ENCODE data around the gene CCL24. TPM values are rescaled to one million over a fixed set of nuclear protein-coding genes. Genes with fewer than 3 reads are reported as not detected.

The CCL24 gene
- total RNA-seq, 2 experiments from 2014 or later: not detected

DNA sequence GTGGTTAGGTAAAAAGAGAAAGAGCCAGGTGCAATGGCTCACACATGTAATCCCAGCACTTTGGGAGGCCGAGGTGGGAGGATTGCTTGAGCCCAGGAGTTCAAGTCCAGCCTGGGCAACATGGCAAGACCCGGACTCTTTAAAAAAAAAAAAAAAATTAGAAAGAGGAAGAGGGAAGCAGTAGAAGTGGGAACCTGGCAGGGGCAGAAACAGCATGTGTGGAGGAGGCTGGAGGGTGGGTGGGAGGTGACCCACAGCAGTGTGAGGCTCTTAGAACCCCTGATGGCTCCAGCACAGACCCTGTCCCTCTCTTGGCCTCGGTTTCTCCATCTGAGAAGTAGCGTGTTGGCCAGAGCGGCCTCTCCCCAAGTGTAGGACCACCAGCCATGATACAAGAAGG, 4.9 kb upstream of the CCL24 start:
- no peak for DNase-seq (ENCODE audit: low spot score)
- no peaks in the 10 kb centered on the region for H3K4me1 ChIP-seq (ENCODE audit: insufficient read depth, low read length, poor library complexity, severe bottlenecking)
- no peaks in the 10 kb centered on the region for H4K20me1 ChIP-seq (ENCODE audit: insufficient read depth, low read length)
- H3K79me2 ChIP-seq (ENCODE audit: insufficient read depth, low read depth, low read length): no peaks in the 10 kb centered on the region
- no peak for TF ChIP-seq EZH2phosphoT487 (IDR thresholded peaks at IDR 0.05; ENCODE audit: borderline replicate concordance, low read depth, low read length)
- TF ChIP-seq, protein P1, sequence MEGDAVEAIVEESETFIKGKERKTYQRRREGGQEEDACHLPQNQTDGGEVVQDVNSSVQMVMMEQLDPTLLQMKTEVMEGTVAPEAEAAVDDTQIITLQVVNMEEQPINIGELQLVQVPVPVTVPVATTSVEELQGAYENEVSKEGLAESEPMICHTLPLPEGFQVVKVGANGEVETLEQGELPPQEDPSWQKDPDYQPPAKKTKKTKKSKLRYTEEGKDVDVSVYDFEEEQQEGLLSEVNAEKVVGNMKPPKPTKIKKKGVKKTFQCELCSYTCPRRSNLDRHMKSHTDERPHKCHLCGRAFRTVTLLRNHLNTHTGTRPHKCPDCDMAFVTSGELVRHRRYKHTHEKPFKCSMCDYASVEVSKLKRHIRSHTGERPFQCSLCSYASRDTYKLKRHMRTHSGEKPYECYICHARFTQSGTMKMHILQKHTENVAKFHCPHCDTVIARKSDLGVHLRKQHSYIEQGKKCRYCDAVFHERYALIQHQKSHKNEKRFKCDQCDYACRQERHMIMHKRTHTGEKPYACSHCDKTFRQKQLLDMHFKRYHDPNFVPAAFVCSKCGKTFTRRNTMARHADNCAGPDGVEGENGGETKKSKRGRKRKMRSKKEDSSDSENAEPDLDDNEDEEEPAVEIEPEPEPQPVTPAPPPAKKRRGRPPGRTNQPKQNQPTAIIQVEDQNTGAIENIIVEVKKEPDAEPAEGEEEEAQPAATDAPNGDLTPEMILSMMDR (conservative IDR thresholded peaks at IDR 0.05; ENCODE audit: low read length): no peak
- no peak overlapping the region for H3K4me3 ChIP-seq (ENCODE audit: low read depth, low read length, poor library complexity, severe bottlenecking)
- no peak overlapping the region for H3K27ac ChIP-seq (ENCODE audit: low read depth, low read length, poor library complexity, severe bottlenecking)
- CTCF ChIA-PET (ENCODE audit: unreplicated experiment): no interaction called here
- H3K36me3 ChIP-seq (ENCODE audit: insufficient read depth, low read length): no peaks in the 10 kb centered on the region
- no TSS peak for BruUV-seq (replicated peaks)
- intact Hi-C loops (cut with micrococcal nuclease; ENCODE audit: unreplicated experiment): no loop called here
- POLR2A ChIA-PET: interaction anchor here (0.7 kb wide), 1 partner anchor 21 kb away, joined by 7 read pairs; no protein-coding TSS in a partner anchor
- no peaks in the 10 kb centered on the region for H3K9me3 ChIP-seq (ENCODE audit: low read length)
- no peaks in the 10 kb centered on the region for H3K9me2 ChIP-seq (ENCODE audit: insufficient read depth, low read length)
- H2AFZ ChIP-seq (ENCODE audit: low read length): no peak overlapping the region
- H3K4me2 ChIP-seq (ENCODE audit: low read length): no peak overlapping the region

DNA sequence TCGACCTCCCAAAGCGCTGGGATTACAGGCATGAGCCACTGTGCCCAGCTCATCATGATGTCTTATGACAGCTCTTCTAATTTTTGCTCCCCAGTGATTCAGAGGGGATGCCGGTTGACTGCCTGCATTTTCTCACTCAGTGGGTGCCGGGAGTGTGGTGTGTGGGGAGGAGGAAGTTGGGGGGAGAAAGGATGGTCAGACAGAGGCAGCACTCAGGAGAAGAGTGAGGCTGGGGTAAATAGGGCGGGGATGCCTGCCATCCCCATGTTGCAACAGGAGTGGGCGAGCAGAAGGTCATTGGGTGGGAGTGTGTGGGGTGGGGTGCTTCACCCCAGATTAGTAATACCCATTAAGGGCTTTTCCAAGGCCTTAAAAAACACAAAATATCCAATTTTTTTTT, 3.5 kb upstream of the CCL24 start:
- DNase-seq (ENCODE audit: low spot score): no peak
- Histone ChIP-seq H3K79me2 (ENCODE audit: insufficient read depth, low read depth, low read length) (no peaks in the 10 kb centered on the region), H3K27ac (ENCODE audit: low read depth, low read length, poor library complexity, severe bottlenecking) (no peak overlapping the region), H3K9me3 (ENCODE audit: low read length) (no peaks in the 10 kb centered on the region), H3K4me2 (ENCODE audit: low read length) (no peak overlapping the region), H3K36me3 (ENCODE audit: insufficient read depth, low read length) (no peaks in the 10 kb centered on the region), H3K9me2 (ENCODE audit: insufficient read depth, low read length) (no peaks in the 10 kb centered on the region), H2AFZ (ENCODE audit: low read length) (no peak overlapping the region), H3K4me1 (ENCODE audit: insufficient read depth, low read length, poor library complexity, severe bottlenecking) (no peaks in the 10 kb centered on the region), H3K4me3 (ENCODE audit: low read depth, low read length, poor library complexity, severe bottlenecking) (no peak overlapping the region), H4K20me1 (ENCODE audit: insufficient read depth, low read length) (no peaks in the 10 kb centered on the region)
- BruUV-seq (replicated peaks): no TSS peak
- ChIA-PET CTCF (ENCODE audit: unreplicated experiment) (no interaction called here), POLR2A (interaction anchor here (0.6 kb wide), 2 partner anchors 25 to 189 kb away, joined by 3 to 4 read pairs; no protein-coding TSS in a partner anchor)
- intact Hi-C loops (cut with micrococcal nuclease; ENCODE audit: unreplicated experiment): no loop called here
- TF ChIP-seq EZH2phosphoT487 (IDR thresholded peaks at IDR 0.05; ENCODE audit: borderline replicate concordance, low read depth, low read length): no peak
- TF ChIP-seq, protein P1 (conservative IDR thresholded peaks at IDR 0.05; ENCODE audit: low read length): no peak

DNA sequence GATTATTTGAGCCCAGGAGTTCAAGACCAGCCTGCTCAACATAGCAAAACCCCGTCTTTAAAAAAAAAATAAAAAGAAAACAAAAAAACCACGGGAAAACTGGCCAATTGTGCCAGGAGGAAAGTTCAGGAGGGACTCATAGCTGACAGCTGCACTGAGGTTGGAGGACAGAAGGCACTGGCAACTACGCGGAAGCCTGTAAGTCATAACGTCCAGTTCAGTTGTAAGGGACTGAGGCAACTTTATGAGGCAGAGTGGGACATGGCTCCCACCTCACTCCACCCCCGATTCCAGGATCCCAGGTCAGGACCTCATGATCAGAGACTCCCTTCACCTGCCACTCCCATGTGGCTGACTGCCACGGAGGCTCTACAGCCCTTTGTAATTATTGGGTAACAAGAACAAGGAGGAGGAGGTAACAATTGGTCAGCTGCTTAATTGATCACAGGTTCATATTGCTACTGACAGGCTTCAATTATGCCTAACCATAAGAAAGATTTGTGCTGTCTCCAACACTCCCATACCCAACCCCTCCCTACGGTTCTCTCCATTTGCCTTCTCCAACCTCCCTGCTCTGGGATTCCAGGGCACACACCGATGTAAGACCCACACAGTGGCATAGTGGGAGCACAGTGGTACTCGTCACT, 1.9 kb upstream of the CCL24 start:
- no peak overlapping the region for H2AFZ ChIP-seq (ENCODE audit: low read length)
- no peaks in the 10 kb centered on the region for H3K9me3 ChIP-seq (ENCODE audit: low read length)
- no peak for TF ChIP-seq EZH2phosphoT487 (IDR thresholded peaks at IDR 0.05; ENCODE audit: borderline replicate concordance, low read depth, low read length)
- TF ChIP-seq, protein P1 (conservative IDR thresholded peaks at IDR 0.05; ENCODE audit: low read length): no peak
- intact Hi-C loops (cut with micrococcal nuclease; ENCODE audit: unreplicated experiment): no loop called here
- BruUV-seq (replicated peaks): no TSS peak
- H3K79me2 ChIP-seq (ENCODE audit: insufficient read depth, low read depth, low read length): no peaks in the 10 kb centered on the region
- no peak for DNase-seq (ENCODE audit: low spot score)
- CTCF ChIA-PET (ENCODE audit: unreplicated experiment): no interaction called here
- no peak overlapping the region for H3K27ac ChIP-seq (ENCODE audit: low read depth, low read length, poor library complexity, severe bottlenecking)
- H3K4me3 ChIP-seq (ENCODE audit: low read depth, low read length, poor library complexity, severe bottlenecking): no peak overlapping the region
- H3K36me3 ChIP-seq (ENCODE audit: insufficient read depth, low read length): no peaks in the 10 kb centered on the region
- POLR2A ChIA-PET: interaction anchor here (0.6 kb wide), 1 partner anchor 112 kb away, joined by 3 read pairs; no protein-coding TSS in a partner anchor
- no peaks in the 10 kb centered on the region for H4K20me1 ChIP-seq (ENCODE audit: insufficient read depth, low read length)
- H3K4me2 ChIP-seq (ENCODE audit: low read length): no peak overlapping the region
- no peaks in the 10 kb centered on the region for H3K4me1 ChIP-seq (ENCODE audit: insufficient read depth, low read length, poor library complexity, severe bottlenecking)
- no peaks in the 10 kb centered on the region for H3K9me2 ChIP-seq (ENCODE audit: insufficient read depth, low read length)
